HG03571 (cell line): Measurements from ENCODE around the gene REPIN1.

ENCODE experiments used
- ATAC-seq: cut with Tn5 transposase; IDR thresholded peaks from one replicate; pipeline ENCODE4 v1.9.1; 2021; ENCODE audit not compliant: unreplicated experiment

Gene REPIN1

GRCh38 chr7:150336746-150337145, 31.9 kb upstream of the REPIN1 start:
- ATAC-seq: no peak

- no peak for ATAC-seq
Measured at GRCh38 chr7:150337179-150337578, 31.4 kb upstream of the REPIN1 start.

- ATAC-seq: no peak
Measured at GRCh38 chr7:150337659-150338081, 31.0 kb upstream of the REPIN1 start.

- ATAC-seq: no peak
Measured at GRCh38 chr7:150338166-150338829, 30.3 kb upstream of the REPIN1 start.

DNA sequence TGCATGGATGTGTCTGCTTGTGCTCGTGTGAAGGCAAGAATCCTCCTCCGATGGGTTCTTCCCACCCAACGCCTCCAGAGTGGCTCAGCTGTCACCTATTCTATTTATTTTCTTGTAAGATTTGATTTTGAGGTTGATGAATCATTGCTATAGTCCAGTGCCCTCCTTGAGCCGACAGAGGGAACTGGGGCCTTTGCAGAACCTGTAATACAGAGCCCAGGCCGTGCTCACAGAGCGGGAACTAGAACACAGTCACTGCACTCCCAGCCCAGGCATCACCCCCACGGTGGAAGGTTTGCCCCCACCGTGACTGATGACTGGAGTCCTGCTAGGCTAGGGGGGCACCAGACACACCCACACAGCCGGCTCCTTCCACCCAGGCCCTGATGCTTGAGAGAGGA, 29.2 kb upstream of the REPIN1 start:
- ATAC-seq: no peak

DNA sequence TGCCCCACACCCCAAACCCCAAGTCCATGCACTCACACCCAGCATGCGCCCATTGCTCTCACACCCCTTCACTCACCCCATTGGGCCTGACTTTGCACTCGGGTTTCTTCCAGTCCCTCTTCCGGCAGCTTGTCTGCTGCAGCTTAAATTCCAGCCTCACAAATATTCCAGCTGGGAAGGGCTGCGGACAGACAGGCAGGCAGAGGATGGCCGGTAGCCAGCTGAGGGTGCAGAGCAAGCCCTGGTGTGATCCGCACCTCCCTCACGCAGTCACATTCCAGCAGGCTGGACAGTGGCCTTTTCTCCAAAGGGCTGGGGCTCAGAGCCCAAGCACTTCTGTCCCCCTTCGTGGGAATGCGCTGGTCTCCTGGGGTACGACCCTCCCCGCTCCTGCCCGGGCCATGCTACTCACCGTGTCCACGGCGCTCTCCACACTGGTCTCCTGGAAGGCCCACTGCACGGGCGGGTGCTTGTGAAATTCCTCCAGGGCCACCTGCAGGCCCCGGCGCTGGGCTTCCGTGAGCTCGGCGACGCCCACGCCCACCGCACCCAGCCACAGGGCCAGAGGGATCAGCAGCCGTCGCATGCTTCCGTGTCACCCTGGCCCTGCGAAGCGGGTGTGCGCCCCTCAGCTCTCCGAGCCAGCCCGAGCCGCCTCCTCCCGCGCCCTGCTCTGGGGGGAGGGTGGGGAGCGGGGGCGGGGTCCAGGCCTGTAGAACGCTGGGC, 28.4 kb upstream of the REPIN1 start:
- no peak for ATAC-seq

GRCh38 chr7:150340875-150341262, 27.8 kb upstream of the REPIN1 start:
- no peak for ATAC-seq

- no peak for ATAC-seq
Measured at GRCh38 chr7:150341263-150342120, 27.1 kb upstream of the REPIN1 start, which contains the start of gene RARRES2. TSS of gene RARRES2 (minus strand) at chr7:150341629. CDS start at chr7:150340609, 1,020 bp downstream.

DNA sequence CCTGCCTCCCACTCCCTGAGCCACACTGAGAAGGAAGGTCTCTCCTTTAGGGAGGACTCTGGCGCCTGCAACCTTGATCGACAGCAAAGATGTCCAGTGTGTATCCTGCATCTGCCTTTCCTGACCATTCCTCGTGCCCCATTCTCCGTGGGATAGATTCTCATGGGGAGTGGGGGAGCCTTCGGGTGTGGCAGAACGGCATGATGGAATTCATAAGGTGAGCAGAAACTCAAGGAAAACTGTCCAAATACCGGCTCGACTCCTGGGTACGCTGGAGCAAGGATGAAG, 26.6 kb upstream of the REPIN1 start:
- no peak for ATAC-seq

DNA sequence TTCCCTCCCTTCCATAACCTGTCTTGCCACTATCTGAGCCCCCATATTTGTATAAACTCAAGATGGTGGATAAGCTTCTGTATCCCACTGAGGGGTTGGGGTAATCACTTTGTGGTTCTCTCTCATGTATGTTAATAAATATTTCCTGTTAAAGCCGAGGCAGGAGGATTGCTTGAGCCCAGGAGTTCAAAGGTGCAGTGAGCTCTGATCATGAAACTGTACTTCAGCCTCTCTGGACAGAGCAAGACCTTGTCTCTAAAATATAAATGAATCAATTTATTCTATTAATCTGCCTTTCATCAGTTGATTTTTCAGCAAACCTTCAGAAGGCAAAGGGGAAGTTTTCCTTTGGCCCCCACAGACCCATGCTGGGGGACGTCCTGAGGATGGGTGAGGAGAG, 25.4 kb upstream of the REPIN1 start:
- no peak for ATAC-seq

GRCh38 chr7:150344299-150344698, 24.3 kb upstream of the REPIN1 start:
- no peak for ATAC-seq

- ATAC-seq: no peak
Measured at GRCh38 chr7:150345012-150345411, 23.6 kb upstream of the REPIN1 start.

- ATAC-seq: no peak
Measured at GRCh38 chr7:150346922-150347321, 21.7 kb upstream of the REPIN1 start.

GRCh38 chr7:150351587-150352194, 16.9 kb upstream of the REPIN1 start:
- no peak for ATAC-seq

DNA sequence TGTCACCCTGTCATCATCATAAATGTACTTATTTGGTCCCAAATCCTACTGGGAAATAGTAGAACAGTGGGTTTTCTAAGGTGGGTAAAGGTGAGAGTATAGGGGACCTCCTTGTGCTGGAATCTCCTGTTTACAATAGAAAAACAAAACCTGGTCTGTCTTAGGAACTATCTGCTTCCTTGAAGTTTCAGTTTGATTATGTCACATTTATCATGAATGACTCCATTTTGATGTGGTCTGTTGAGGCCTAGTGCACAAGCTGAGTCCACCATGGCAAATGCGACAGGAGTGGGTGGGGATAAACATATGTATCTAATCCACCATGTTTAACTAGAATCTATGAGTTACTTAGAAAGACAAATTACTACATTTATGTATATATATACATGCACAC, 13.0 kb upstream of the REPIN1 start:
- ATAC-seq: no peak

GRCh38 chr7:150356265-150356897, 12.2 kb upstream of the REPIN1 start:
- ATAC-seq: no peak

DNA sequence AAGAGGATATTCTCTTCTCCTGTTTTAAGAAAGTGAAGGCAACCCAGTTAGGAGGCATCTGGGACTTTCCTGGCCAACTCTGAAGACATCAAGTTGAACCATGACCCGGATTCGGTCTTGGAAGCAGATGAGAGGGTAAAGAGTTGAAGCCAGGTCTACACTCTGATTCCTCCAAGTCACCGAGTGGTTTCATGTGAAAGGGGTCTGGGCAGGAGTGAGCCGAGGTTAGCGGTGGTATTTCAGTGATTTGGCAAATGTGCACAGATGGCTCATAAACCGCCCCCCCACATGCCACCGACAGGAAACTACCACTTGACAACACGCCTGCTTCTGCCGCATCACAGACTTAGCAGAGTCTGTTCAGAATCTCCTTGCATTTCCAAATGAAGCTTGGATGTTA, 11.4 kb upstream of the REPIN1 start:
- ATAC-seq: no peak

- no peak for ATAC-seq
Measured at GRCh38 chr7:150357771-150358427, 10.7 kb upstream of the REPIN1 start.

DNA sequence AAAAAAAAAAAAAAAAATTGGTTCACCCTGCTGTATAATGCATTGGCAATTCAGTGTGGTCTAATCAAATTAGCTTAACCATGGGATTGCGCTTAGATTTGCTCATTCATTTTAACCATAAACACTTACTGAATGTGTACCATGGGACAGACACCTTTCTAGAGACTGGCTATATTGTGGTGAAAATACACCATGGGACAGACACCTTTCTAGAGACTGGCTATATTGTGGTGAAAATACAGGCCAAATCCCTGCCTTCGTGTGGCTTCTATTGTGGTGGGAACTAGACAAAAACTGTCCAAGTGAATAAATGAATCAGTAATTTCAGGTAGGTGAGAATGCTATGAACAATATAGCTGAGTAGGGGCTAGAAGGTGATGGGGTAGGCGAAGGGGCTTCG, 10.2 kb upstream of the REPIN1 start:
- no peak for ATAC-seq

DNA sequence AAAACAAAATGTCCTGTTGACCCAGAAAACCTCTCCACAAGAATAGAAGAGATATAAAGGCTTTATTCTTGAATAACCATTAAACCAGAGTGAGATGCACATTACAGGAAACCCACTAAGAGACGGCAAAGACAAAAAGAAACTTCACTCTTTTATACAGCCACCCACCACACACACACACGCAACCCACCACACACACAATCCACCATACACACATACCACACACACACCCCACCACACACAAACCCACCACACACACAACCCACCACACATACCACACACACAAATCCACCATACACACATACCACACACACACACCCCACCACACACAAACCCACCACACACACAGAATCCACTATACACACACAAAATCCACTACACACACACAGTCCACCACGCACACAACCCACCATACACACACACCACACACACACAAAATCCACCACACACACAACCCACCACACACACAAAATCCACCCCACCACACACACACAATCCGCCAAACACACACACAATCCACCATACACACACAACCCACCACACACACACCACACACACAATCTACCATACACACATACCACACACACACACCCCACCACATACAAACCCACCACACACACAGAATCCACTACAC, 9.5 kb upstream of the REPIN1 start:
- no peak for ATAC-seq
